ENCODE data around the gene EGF.

DNA sequence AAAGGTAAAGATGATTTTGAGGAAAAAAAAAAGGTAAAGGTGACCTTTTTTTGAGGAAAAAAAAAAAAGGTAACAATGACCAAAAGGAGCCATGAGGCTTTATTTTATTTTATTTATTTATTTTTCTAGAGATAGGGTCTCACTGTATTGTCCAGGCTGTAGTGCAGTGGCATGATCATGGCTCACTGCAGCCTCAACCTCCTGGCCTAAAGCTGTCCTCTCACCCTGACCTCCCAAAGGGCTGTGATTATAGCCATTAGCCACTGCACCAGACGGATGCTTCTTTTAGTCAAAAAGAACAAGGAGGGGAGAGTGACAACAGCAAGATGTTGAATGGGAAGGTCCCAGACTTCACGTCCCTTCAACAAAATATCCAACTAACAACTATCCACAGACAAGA lies 34.3 kb upstream of the EGF start:
- TF ChIP-seq, protein P1, sequence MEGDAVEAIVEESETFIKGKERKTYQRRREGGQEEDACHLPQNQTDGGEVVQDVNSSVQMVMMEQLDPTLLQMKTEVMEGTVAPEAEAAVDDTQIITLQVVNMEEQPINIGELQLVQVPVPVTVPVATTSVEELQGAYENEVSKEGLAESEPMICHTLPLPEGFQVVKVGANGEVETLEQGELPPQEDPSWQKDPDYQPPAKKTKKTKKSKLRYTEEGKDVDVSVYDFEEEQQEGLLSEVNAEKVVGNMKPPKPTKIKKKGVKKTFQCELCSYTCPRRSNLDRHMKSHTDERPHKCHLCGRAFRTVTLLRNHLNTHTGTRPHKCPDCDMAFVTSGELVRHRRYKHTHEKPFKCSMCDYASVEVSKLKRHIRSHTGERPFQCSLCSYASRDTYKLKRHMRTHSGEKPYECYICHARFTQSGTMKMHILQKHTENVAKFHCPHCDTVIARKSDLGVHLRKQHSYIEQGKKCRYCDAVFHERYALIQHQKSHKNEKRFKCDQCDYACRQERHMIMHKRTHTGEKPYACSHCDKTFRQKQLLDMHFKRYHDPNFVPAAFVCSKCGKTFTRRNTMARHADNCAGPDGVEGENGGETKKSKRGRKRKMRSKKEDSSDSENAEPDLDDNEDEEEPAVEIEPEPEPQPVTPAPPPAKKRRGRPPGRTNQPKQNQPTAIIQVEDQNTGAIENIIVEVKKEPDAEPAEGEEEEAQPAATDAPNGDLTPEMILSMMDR (IDR thresholded peaks at IDR 0.05; ENCODE audit: low read length), result no peak
- TF ChIP-seq EZH2 (IDR thresholded peaks at IDR 0.05; ENCODE audit: borderline replicate concordance, low read length), result no peak

Data from OCI-LY1 (cell line).